ENCODE data around the gene LAYN. TPM values are rescaled to one million over a fixed set of nuclear protein-coding genes. Genes with fewer than 3 reads are reported as not detected.

Gene LAYN
- total and polyA plus RNA-seq, 9 of the 15 experiments (the other 6 are each of a cell fraction or from before 2014, with no cell fraction given): not detected

DNA sequence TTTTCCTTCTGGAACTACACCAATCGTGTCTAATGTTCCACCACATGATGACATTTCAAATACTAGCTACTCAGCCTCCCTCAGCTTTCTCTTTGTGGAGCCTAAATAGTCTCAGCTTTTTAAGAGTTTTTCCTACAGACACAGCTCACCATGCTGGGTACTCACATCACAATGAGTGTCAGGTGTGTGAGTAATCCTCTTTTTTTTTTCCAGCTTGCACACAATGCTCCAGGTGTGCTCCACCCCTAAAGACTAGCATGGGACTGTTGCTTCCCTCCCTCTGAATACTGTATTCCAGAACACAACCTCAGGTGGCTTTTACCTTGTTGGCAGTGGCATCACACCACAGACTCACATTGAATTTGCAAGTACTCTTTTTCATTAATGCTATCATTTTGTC, 40.0 kb upstream of the LAYN start:
- intact Hi-C loops (cut with micrococcal nuclease): no loop called here
- no peaks in the 10 kb centered on the region for H3K9me1 ChIP-seq (ENCODE audit: control insufficient read depth, insufficient read depth, low read length)
- WGBS (ENCODE audit: insufficient coverage, low coverage, missing lambda C conversion rate): 0% methylated on average over 1 of the region's 1 CpG
- no peaks in the 10 kb centered on the region for H3K4me1 ChIP-seq (replicated peaks in 1 of 2; ENCODE audit: control insufficient read depth in 2 of 2, insufficient read depth in 2 of 2, low read length in 2 of 2)
- no peaks in the 10 kb centered on the region for H3K9me3 ChIP-seq (replicated peaks; ENCODE audit: control insufficient read depth, insufficient read depth, low read depth, low read length)
- TF ChIP-seq ETV6 (IDR thresholded peaks at IDR 0.05; ENCODE audit: borderline replicate concordance in 1 of 2, low read depth in 2 of 2, low read length in 1 of 2) (no peak), ETV6 (CRISPR knock-in tag; IDR thresholded peaks at IDR 0.05; ENCODE audit: borderline replicate concordance) (no peak), SRF (CRISPR knock-in tag; IDR thresholded peaks at IDR 0.05) (no peak), BACH1 (tag; IDR thresholded peaks at IDR 0.05) (no peak), MAFK (IDR thresholded peaks at IDR 0.05; ENCODE audit: low read length) (no peak), ZSCAN29 (IDR thresholded peaks at IDR 0.05) (no peak), PHB2 (IDR thresholded peaks at IDR 0.05; ENCODE audit: low read depth) (no peak), IFI16 (CRISPR knock-in tag; IDR thresholded peaks at IDR 0.05) (no peak), ZNF76 (CRISPR knock-in tag; IDR thresholded peaks at IDR 0.05; ENCODE audit: borderline replicate concordance) (no peak), RBM15 (IDR thresholded peaks at IDR 0.05; ENCODE audit: insufficient read depth, low read length) (no peak), SREBF1 (IDR thresholded peaks at IDR 0.05; ENCODE audit: borderline replicate concordance, low read depth, low read length) (no peak)
- no peaks in the 10 kb centered on the region for H4K20me1 ChIP-seq (replicated peaks; ENCODE audit: control insufficient read depth, insufficient read depth, low read length)
- no peak overlapping the region for H3K4me2 ChIP-seq (ENCODE audit: insufficient read depth, low read length)
- FAIRE-seq (no peak), DNase-seq (ENCODE audit: extremely low read depth in 1 of 4, low spot score in 3 of 4) (no peak), ATAC-seq (no peak)
- no peak overlapping the region for H3K9ac ChIP-seq (ENCODE audit: insufficient read depth in 1 of 2, low read depth in 2 of 2, low read length in 2 of 2)
- no peak overlapping the region for H3K27ac ChIP-seq (ENCODE audit: extremely low read depth, low read depth, low read length)
- no peaks in the 10 kb centered on the region for H3K27me3 ChIP-seq (ENCODE audit: control insufficient read depth in 2 of 2, insufficient read depth in 2 of 2, low read length in 2 of 2)
- no peak overlapping the region for H3K4me3 ChIP-seq
- H2AFZ ChIP-seq (ENCODE audit: low read depth, low read length): no peak overlapping the region
- BruUV-seq (replicated peaks): no TSS peak
- ChIA-PET POLR2A (no interaction called here), CTCF (ENCODE audit: low intra/inter-chr PET ratio) (no interaction called here)
- in situ Hi-C loops (cut with MboI): no loop called here
- no peaks in the 10 kb centered on the region for H3K36me3 ChIP-seq (ENCODE audit: control insufficient read depth, insufficient read depth, low read length)
- no peaks in the 10 kb centered on the region for H3K79me2 ChIP-seq (ENCODE audit: control insufficient read depth, insufficient read depth, low read length)

Measured in K562 (cell line).